ENCODE results near the gene YWHAG.

The YWHAG gene

DNA sequence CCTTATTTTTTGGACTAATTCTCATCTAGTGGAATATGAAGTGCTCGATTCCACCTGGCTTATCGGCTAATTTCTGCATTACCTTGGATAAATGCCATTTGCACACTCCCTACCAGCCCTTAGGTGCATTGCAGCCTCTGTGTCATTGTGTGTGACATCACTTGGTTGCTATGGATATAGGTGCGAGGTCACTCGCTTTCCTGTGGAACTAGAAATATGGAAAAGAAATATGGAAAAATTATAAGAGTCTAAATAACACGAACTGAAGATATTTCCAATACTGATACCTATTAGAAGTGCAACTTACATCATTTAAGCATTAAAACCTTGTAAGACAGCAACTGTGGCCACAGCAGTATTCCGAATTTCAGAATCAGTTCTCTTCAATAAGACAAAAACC is 2.0 kb downstream of the YWHAG start:
- Histone ChIP-seq H3K9ac (peak overlapping the region; percentile 94 to 100 (median 99)), H3K36me3 (peaks cover 41 to 61% (median 57%) of the 10 kb centered on the region in 11 experiments), H3K4me3 (peak overlapping the region; percentile 95 to 100 (median 98)), H3K27ac (peak overlapping the region in 10 of 11 experiments; percentile 97 to 100 (median 99); a peak in 14 of 22 replicates), H3K4me2 (peak overlapping the region; percentile 83 to 96 (median 89)), H3K9me3 (replicated peaks in 1 of 11) (peaks cover 0 to 12% (median 4%) of the 10 kb centered on the region in 11 experiments; a peak in 5 of 22 replicates), H3K27me3 (no peaks in the 10 kb centered on the region), H3K4me1 (peaks cover 22 to 69% (median 52%) of the 10 kb centered on the region in 10 experiments), H4K20me1 (peaks cover 59 to 69% (median 66%) of the 10 kb centered on the region in 11 experiments)
- no peak for TF ChIP-seq Cebpa-rat (IDR thresholded peaks at IDR 0.05)

- Histone ChIP-seq H3K9me3 (replicated peaks in 1 of 11) (peaks cover 0 to 12% (median 4%) of the 10 kb centered on the region in 11 experiments; a peak in 5 of 22 replicates), H3K4me2 (peak overlapping the region; percentile 61 to 96 (median 89)), H3K36me3 (peaks cover 46 to 68% (median 64%) of the 10 kb centered on the region in 11 experiments), H3K27me3 (no peaks in the 10 kb centered on the region), H3K4me3 (peak overlapping the region in 9 of 10 experiments; percentile 0 to 100 (median 99); a peak in 12 of 20 replicates), H4K20me1 (peaks cover 66 to 76% (median 73%) of the 10 kb centered on the region in 11 experiments), H3K9ac (no peak overlapping the region), H3K4me1 (peaks cover 22 to 75% (median 54%) of the 10 kb centered on the region in 10 experiments), H3K27ac (no peak overlapping the region; a peak in 1 of 22 replicates)
- TF ChIP-seq Cebpa-rat (IDR thresholded peaks at IDR 0.05): no peak
Measured at GRCh38 chr7:76356115-76356514, 2.7 kb downstream of the YWHAG start.

DNA sequence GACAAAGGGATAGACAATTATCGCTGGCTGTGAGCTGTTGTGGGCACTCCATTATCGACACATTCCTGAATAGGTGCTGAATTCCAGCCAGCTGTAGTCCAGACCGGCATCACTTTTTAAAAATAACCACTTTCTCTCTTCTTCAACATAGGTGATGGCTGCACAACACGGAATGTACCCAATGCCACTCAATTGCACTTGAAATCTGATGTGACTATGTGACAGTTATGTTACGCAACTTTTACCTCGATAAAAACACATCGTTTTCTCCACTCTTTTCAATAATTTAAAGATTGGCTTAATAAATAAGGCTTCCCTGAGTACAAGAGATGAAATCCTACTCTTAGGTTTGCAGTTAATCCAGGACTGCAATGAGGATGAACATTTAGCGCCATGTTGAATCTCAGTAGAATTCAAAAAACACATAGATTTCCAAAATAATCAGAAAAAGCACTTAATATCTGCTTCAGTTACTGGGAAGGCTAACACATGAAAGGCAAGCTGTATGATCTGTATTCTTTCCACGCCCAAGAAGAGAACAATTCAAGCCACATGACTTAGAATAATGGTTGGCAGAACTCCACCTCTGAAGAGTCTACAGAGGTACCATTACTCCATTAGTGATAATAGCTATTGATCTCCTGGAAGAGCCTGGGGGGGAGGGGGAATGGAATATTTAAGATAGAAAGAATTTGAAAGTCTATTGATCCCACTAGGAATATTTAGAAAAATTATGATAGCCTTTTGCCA is 3.6 kb downstream of the YWHAG start:
- Histone ChIP-seq H3K27ac (no peak overlapping the region), H3K4me2 (peak overlapping the region; percentile 61 to 96 (median 89)), H4K20me1 (peaks cover 75 to 86% (median 82%) of the 10 kb centered on the region in 11 experiments)

GRCh38 chr7:76354516-76354915 is 4.3 kb downstream of the YWHAG start:
- Histone ChIP-seq H3K4me3 (peak overlapping the region in 2 of 10 experiments; percentile 1 to 99; a peak in 1 of 20 replicates), H3K4me1 (peaks cover 20 to 73% (median 43%) of the 10 kb centered on the region in 10 experiments), H3K27me3 (no peaks in the 10 kb centered on the region), H3K36me3 (peaks cover 62 to 84% (median 80%) of the 10 kb centered on the region in 11 experiments), H3K9ac (no peak overlapping the region), H3K4me2 (peak overlapping the region; percentile 13 to 96 (median 89); a peak in 19 of 22 replicates), H4K20me1 (peaks cover 82 to 92% (median 89%) of the 10 kb centered on the region in 11 experiments), H3K9me3 (replicated peaks in 1 of 11) (peaks cover 0 to 12% (median 4%) of the 10 kb centered on the region in 11 experiments; a peak in 5 of 22 replicates), H3K27ac (no peak overlapping the region)
- no peak for TF ChIP-seq Cebpa-rat (IDR thresholded peaks at IDR 0.05)

More for the DNA sequence above, 3.6 kb downstream of the YWHAG start:
- Histone ChIP-seq H3K27me3 (no peaks in the 10 kb centered on the region), H3K36me3 (peaks cover 55 to 78% (median 74%) of the 10 kb centered on the region in 11 experiments), H3K4me3 (peak overlapping the region in 8 of 10 experiments; percentile 12 to 100 (median 96); a peak in 8 of 20 replicates), H3K4me1 (peaks cover 22 to 75% (median 50%) of the 10 kb centered on the region in 10 experiments), H3K9ac (no peak overlapping the region), H3K9me3 (replicated peaks in 1 of 11) (peaks cover 0 to 12% (median 4%) of the 10 kb centered on the region in 11 experiments; a peak in 5 of 22 replicates)
- peak in 9 of 11 experiments; percentile 40 to 93 (median 67); a peak in 12 of 22 replicates for TF ChIP-seq Cebpa-rat (IDR thresholded peaks at IDR 0.05)

GRCh38 chr7:76353744-76354143 is 5.0 kb downstream of the YWHAG start:
- H3K27ac ChIP-seq: no peak overlapping the region
- peaks cover 89 to 100% (median 97%) of the 10 kb centered on the region in 11 experiments for H4K20me1 ChIP-seq
- no peak overlapping the region for H3K9ac ChIP-seq
- 0 out of 20 replicates have a peak overlapping the region, but pooled peaks of 1 of the 10 experiments have one; percentile 1 for H3K4me3 ChIP-seq
- H3K9me3 ChIP-seq (replicated peaks in 1 of 11): peaks cover 0 to 12% (median 4%) of the 10 kb centered on the region in 11 experiments; a peak in 5 of 22 replicates
- peak overlapping the region in 10 of 11 experiments; percentile 25 to 96 (median 88); a peak in 14 of 22 replicates for H3K4me2 ChIP-seq
- H3K27me3 ChIP-seq: no peaks in the 10 kb centered on the region
- peaks cover 69 to 92% (median 88%) of the 10 kb centered on the region in 11 experiments for H3K36me3 ChIP-seq
- H3K4me1 ChIP-seq: peaks cover 19 to 79% (median 42%) of the 10 kb centered on the region in 10 experiments
- no peak for TF ChIP-seq Cebpa-rat (IDR thresholded peaks at IDR 0.05)

GRCh38 chr7:76352193-76352592 is 6.6 kb downstream of the YWHAG start:
- Histone ChIP-seq H3K9me3 (replicated peaks in 1 of 11) (peaks cover 0 to 12% (median 4%) of the 10 kb centered on the region in 11 experiments; a peak in 5 of 22 replicates), H3K27ac (no peak overlapping the region), H3K27me3 (no peaks in the 10 kb centered on the region), H3K4me1 (peaks cover 25 to 95% (median 51%) of the 10 kb centered on the region in 10 experiments), H3K36me3 (peaks cover 85 to 100% (median 100%) of the 10 kb centered on the region in 11 experiments), H3K4me3 (no peak overlapping the region), H3K4me2 (peak overlapping the region in 4 of 11 experiments; percentile 23 to 96 (median 72); a peak in 6 of 22 replicates), H3K9ac (peak overlapping the region in 1 of 11 experiments; percentile 44; a peak in 1 of 22 replicates), H4K20me1 (peaks cover 100% of the 10 kb centered on the region in 11 experiments)
- no peak for TF ChIP-seq Cebpa-rat (IDR thresholded peaks at IDR 0.05)

DNA sequence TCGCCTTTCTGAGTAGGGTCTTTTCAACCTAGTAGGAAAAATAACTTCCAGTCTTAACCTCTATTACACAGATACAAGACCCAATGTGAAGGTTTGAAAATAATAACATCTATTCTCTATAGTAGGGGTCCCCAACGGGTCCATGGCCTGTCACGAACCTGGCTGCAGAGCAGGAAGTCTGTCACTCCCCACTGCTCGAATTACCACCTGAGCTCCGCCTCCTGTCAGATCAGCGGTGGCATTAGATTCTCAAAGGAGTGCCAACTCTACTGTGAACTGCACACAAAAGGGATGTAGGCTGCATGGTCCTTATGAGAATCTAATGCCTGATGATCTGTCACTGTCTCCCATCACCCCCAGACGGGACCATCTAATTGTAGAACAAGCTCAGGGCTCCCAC is 7.4 kb downstream of the YWHAG start:
- no peak overlapping the region for H3K9ac ChIP-seq
- no peak overlapping the region for H3K27ac ChIP-seq
- H3K9me3 ChIP-seq (replicated peaks in 1 of 11): peaks cover 0 to 12% (median 4%) of the 10 kb centered on the region in 11 experiments; a peak in 5 of 22 replicates
- no peak overlapping the region for H3K4me3 ChIP-seq
- peaks cover 100% of the 10 kb centered on the region in 11 experiments for H4K20me1 ChIP-seq
- peaks cover 87 to 100% (median 100%) of the 10 kb centered on the region in 11 experiments for H3K36me3 ChIP-seq
- TF ChIP-seq Cebpa-rat (IDR thresholded peaks at IDR 0.05): no peak
- H3K4me2 ChIP-seq: 0 out of 22 replicates have a peak overlapping the region, but pooled peaks of 1 of the 11 experiments have one; percentile 96
- peaks cover 18 to 97% (median 49%) of the 10 kb centered on the region in 10 experiments; a peak in 19 of 20 replicates for H3K4me1 ChIP-seq
- no peaks in the 10 kb centered on the region for H3K27me3 ChIP-seq

- Histone ChIP-seq H3K36me3 (peaks cover 87 to 100% (median 100%) of the 10 kb centered on the region in 11 experiments), H3K27ac (no peak overlapping the region)
- TF ChIP-seq Cebpa-rat (IDR thresholded peaks at IDR 0.05): no peak
Measured at GRCh38 chr7:76349313-76349885, 9.4 kb downstream of the YWHAG start.

More at GRCh38 chr7:76349313-76349885, 9.4 kb downstream of the YWHAG start:
- Histone ChIP-seq H3K27me3 (no peaks in the 10 kb centered on the region), H3K9ac (0 out of 22 replicates have a peak overlapping the region, but pooled peaks of 1 of the 11 experiments have one; percentile 3), H3K4me3 (no peak overlapping the region), H3K4me2 (no peak overlapping the region), H3K9me3 (replicated peaks in 1 of 11) (peaks cover 0 to 4% (median 0%) of the 10 kb centered on the region in 11 experiments; a peak in 2 of 22 replicates), H3K4me1 (peaks cover 0 to 82% (median 29%) of the 10 kb centered on the region in 10 experiments; a peak in 14 of 20 replicates), H4K20me1 (peaks cover 100% of the 10 kb centered on the region in 11 experiments)
